HEK293 (cell line): Measurements from ENCODE around the gene HRG.

ENCODE experiments used
- ATF2 ChIP-seq: fragments of 450-650 bp; formaldehyde crosslinking; IDR thresholded peaks from 2 replicates; pipeline ENCODE4 v1.5.1; 2016; ENCODE audit warnings: missing biosample characterization, missing genetic modification characterization, low read depth
- BCL11B ChIP-seq: fragments of 450-650 bp; formaldehyde crosslinking; IDR thresholded peaks from 2 replicates; pipeline ENCODE4 v1.5.1; 2016; ENCODE audit warnings: low read depth, missing biosample characterization, missing genetic modification characterization
- OVOL3 ChIP-seq: fragments of 450-650 bp; formaldehyde crosslinking; IDR thresholded peaks from 2 replicates; pipeline ENCODE4 v1.5.1; 2016; ENCODE audit warnings: missing biosample characterization, missing genetic modification characterization
- TCF7L2 ChIP-seq: IDR thresholded peaks from 2 replicates; pipeline ENCODE4 v1.6.1; 2011; ENCODE audit warnings: low read depth, mild to moderate bottlenecking, inconsistent platforms, low read length, moderate library complexity, borderline replicate concordance
- ZBTB21 ChIP-seq: fragments of 450-650 bp; formaldehyde crosslinking; IDR thresholded peaks from 2 replicates; pipeline ENCODE4 v1.5.1; 2017; ENCODE audit warnings: missing biosample characterization, missing genetic modification characterization
- TF ChIP-seq, protein P1 (sequence below): fragments of 450-650 bp; formaldehyde crosslinking; IDR thresholded peaks from 2 replicates; pipeline ENCODE4 v1.5.1; 2016; ENCODE audit warnings: missing biosample characterization, missing genetic modification characterization

DNA sequence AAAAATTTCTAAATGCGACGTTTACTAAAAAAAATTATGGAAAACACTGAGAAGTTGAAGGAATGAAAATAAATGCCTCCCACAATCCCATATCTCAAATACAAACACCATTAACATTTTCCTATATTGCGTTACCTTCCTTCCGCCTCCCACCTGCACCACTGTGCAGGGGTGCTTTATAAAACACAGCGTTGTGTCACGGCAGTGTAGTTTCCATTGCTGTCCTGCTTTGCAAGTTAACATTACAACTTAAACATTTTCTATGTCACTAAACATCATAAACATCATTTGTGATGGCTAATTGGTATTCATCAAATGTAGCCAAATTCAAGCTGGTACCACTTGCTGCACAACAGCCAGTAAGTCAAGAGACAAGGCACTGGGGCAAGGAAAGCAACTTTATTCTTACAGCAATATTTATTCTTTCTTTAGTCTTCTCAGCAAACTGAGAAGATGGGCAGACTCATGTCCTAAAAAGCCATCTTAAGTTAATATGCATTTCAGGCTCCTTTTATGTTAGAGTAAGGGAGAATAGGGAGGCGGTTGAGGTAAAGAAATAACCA is 37.9 kb upstream of the HRG start:
- no peak for TF ChIP-seq OVOL3 (tag by site-specific recombination)
- TF ChIP-seq ZBTB21 (tag by site-specific recombination): no peak
- TF ChIP-seq, protein P1, sequence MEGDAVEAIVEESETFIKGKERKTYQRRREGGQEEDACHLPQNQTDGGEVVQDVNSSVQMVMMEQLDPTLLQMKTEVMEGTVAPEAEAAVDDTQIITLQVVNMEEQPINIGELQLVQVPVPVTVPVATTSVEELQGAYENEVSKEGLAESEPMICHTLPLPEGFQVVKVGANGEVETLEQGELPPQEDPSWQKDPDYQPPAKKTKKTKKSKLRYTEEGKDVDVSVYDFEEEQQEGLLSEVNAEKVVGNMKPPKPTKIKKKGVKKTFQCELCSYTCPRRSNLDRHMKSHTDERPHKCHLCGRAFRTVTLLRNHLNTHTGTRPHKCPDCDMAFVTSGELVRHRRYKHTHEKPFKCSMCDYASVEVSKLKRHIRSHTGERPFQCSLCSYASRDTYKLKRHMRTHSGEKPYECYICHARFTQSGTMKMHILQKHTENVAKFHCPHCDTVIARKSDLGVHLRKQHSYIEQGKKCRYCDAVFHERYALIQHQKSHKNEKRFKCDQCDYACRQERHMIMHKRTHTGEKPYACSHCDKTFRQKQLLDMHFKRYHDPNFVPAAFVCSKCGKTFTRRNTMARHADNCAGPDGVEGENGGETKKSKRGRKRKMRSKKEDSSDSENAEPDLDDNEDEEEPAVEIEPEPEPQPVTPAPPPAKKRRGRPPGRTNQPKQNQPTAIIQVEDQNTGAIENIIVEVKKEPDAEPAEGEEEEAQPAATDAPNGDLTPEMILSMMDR: no peak
- TF ChIP-seq TCF7L2: no peak
- no peak for TF ChIP-seq BCL11B (tag by site-specific recombination)
- TF ChIP-seq ATF2 (tag by site-specific recombination): no peak
